ENCODE data around the gene RAB3A. TPM values are rescaled to one million over a fixed set of nuclear protein-coding genes. Genes with fewer than 3 reads are reported as not detected.

Gene RAB3A
- total RNA-seq, 1 experiment from 2014 or later: 4.0 TPM

DNA sequence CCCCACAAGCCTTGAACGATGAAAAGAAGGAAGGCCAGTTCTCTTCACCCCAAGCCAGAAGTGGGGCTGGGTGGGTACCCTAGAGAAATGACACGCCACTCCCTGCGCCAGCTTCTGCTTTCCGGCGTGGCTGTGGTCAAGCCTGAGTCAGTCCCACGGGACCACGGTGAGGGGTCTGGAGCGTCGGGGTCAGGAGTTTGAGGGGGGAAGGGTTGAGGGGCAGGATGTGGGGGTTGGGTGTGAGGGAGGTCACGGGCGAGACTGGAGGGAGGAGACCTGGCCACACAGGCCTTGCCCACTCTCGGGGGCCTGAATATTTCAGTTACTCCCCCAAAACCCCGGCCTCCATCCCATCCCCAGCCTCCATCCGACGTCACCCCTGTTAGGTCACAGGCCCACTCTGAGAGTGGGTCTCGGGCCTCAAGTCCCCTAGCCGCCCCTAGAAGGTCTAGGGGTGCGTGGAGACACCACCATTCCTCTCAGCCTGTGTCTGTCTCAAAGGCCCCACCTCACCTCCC, 30.7 kb downstream of the RAB3A start:
- no peaks in the 10 kb centered on the region for H3K79me2 ChIP-seq (ENCODE audit: low read depth)
- intact Hi-C loops (cut with micrococcal nuclease; ENCODE audit: unreplicated experiment): loop anchor here (5.0 kb wide), 1 partner anchor 166 kb away; the partner anchor contains the start of gene ARRDC2
- peaks cover 56% of the 10 kb centered on the region for H3F3A ChIP-seq (ENCODE audit: insufficient read depth, low read depth)
- H3K4me2 ChIP-seq: peak overlapping the region; percentile 90
- no peak for DNase-seq
- H3K4me3 ChIP-seq: peak overlapping the region; percentile 66; the same call in 1 of the 2 replicates
- peaks cover 15% of the 10 kb centered on the region for H3K4me1 ChIP-seq (replicated peaks; ENCODE audit: insufficient read depth)
- H3K9me2 ChIP-seq (ENCODE audit: insufficient read depth): no peaks in the 10 kb centered on the region
- no TSS peak for BruUV-seq (replicated peaks)
- TF ChIP-seq EZH2 (IDR thresholded peaks at IDR 0.05; ENCODE audit: low read depth): no peak
- TF ChIP-seq, protein P1, sequence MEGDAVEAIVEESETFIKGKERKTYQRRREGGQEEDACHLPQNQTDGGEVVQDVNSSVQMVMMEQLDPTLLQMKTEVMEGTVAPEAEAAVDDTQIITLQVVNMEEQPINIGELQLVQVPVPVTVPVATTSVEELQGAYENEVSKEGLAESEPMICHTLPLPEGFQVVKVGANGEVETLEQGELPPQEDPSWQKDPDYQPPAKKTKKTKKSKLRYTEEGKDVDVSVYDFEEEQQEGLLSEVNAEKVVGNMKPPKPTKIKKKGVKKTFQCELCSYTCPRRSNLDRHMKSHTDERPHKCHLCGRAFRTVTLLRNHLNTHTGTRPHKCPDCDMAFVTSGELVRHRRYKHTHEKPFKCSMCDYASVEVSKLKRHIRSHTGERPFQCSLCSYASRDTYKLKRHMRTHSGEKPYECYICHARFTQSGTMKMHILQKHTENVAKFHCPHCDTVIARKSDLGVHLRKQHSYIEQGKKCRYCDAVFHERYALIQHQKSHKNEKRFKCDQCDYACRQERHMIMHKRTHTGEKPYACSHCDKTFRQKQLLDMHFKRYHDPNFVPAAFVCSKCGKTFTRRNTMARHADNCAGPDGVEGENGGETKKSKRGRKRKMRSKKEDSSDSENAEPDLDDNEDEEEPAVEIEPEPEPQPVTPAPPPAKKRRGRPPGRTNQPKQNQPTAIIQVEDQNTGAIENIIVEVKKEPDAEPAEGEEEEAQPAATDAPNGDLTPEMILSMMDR (conservative IDR thresholded peaks at IDR 0.05): no peak
- H3K36me3 ChIP-seq (ENCODE audit: low read depth): no peaks in the 10 kb centered on the region
- H2AFZ ChIP-seq: peak overlapping the region; percentile 85; the same call in 1 of the 2 replicates
- no peaks in the 10 kb centered on the region for H3K9me3 ChIP-seq (ENCODE audit: insufficient read depth, low read depth)
- no peak overlapping the region for H3K27ac ChIP-seq
- CTCF ChIA-PET: no interaction called here
- POLR2A ChIA-PET (ENCODE audit: unreplicated experiment): no interaction called here
- no peaks in the 10 kb centered on the region for H4K20me1 ChIP-seq (ENCODE audit: insufficient read depth)
- H3K27me3 ChIP-seq (ENCODE audit: insufficient read depth, low read depth): no peaks in the 10 kb centered on the region

DNA sequence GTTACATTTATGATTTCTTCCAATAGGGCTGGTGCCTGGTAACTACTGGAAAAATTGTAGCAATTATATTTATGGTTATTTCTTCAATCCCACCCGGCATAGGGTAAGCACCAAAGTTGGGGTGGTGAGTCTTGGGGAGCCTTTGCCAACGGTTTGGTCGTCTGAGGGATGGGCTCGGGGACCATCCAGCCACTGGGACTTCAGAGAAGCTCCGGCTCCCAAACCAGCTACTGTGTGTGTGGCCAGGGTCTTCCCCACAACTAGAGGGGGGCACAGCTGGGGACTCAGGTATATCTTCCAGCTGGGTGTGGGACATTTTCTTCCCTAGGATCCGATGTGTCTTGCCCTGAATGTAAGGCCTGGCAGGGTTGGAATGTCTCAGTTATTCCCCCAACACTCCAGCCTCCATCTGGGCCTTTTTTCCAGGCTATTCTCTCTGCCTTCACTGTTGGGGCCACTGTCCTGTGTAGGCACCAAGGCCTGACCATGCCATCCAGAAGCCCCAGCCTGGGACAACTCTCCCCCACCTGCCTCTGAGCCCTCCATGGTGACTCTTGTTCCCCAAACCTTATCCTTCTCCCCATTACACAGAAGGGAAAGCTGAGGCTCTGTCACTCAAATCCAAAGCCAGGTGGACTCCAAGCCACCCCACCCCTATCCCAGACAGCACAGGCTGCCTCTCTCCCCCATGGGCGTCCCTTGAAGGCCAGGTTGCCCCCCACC, 31.4 kb downstream of the RAB3A start:
- H3K9me3 ChIP-seq (ENCODE audit: insufficient read depth, low read depth): no peaks in the 10 kb centered on the region
- peaks cover 6% of the 10 kb centered on the region; the same call in 1 of the 2 replicates for H4K20me1 ChIP-seq (ENCODE audit: insufficient read depth)
- peaks cover 61% of the 10 kb centered on the region for H3F3A ChIP-seq (ENCODE audit: insufficient read depth, low read depth)
- POLR2A ChIA-PET (ENCODE audit: unreplicated experiment): no interaction called here
- no TSS peak for BruUV-seq (replicated peaks)
- no peak overlapping the region for H3K4me2 ChIP-seq
- no peaks in the 10 kb centered on the region for H3K36me3 ChIP-seq (ENCODE audit: low read depth)
- intact Hi-C loops (cut with micrococcal nuclease; ENCODE audit: unreplicated experiment): loop anchor here (5.0 kb wide), 1 partner anchor 165 kb away; the partner anchor contains the start of gene ARRDC2
- CTCF ChIA-PET: interaction anchor here (1.0 kb wide), 1 partner anchor 11 kb away, joined by 3 read pairs; no protein-coding TSS in a partner anchor
- H3K9me2 ChIP-seq (ENCODE audit: insufficient read depth): no peaks in the 10 kb centered on the region
- peaks cover 15% of the 10 kb centered on the region for H3K4me1 ChIP-seq (replicated peaks; ENCODE audit: insufficient read depth)
- DNase-seq: no peak
- H2AFZ ChIP-seq: no peak overlapping the region
- H3K27ac ChIP-seq: no peak overlapping the region
- TF ChIP-seq EZH2 (IDR thresholded peaks at IDR 0.05; ENCODE audit: low read depth): no peak
- TF ChIP-seq, protein P1 (conservative IDR thresholded peaks at IDR 0.05): no peak
- no peaks in the 10 kb centered on the region for H3K27me3 ChIP-seq (ENCODE audit: insufficient read depth, low read depth)
- H3K4me3 ChIP-seq: no peak overlapping the region
- no peaks in the 10 kb centered on the region for H3K79me2 ChIP-seq (ENCODE audit: low read depth)

DNA sequence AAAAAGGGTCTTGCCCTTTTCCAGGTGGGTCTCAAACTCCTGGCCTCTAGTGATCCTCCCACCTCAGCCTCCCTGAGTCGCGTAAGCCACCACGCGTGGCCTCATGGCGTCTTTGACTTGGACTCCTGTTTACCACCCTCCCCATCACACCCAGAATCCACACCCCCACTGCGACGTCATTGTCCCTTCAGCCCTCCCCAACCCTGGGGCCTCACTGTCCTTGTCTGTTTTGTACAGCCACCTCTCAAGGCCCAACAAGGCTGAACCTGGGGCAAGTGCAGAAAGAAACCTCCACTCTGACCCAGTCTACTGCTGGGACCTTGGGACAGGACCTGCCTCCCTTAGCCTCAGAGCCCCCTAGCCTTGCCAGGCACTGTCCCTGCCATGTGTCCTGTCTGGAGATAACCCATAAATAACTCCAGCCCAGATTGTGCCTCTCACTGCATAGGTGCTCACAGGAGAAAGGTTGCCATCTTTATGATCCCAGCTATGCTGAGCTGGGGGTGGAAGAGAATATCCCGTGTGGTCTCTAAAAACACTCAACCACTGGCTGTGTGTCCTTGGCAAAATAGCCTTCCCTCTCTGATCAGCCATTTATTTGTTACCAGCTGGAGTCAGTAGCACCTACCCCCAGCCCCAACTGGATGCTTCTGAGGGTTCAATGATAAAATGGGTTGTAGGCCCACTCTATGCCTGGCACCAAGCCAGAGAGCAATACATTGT, 32.1 kb downstream of the RAB3A start:
- H3K79me2 ChIP-seq (ENCODE audit: low read depth): no peaks in the 10 kb centered on the region
- H3K9me3 ChIP-seq (ENCODE audit: insufficient read depth, low read depth): no peaks in the 10 kb centered on the region
- H3K4me2 ChIP-seq: no peak overlapping the region
- TF ChIP-seq EZH2 (IDR thresholded peaks at IDR 0.05; ENCODE audit: low read depth): no peak
- TF ChIP-seq, protein P1 (conservative IDR thresholded peaks at IDR 0.05): no peak
- no peak overlapping the region for H2AFZ ChIP-seq
- intact Hi-C loops (cut with micrococcal nuclease; ENCODE audit: unreplicated experiment): loop anchor here (5.0 kb wide), 1 partner anchor 164 kb away; the partner anchor contains the start of gene ARRDC2
- peaks cover 6% of the 10 kb centered on the region; the same call in 1 of the 2 replicates for H4K20me1 ChIP-seq (ENCODE audit: insufficient read depth)
- H3K9me2 ChIP-seq (ENCODE audit: insufficient read depth): no peaks in the 10 kb centered on the region
- no peaks in the 10 kb centered on the region for H3K27me3 ChIP-seq (ENCODE audit: insufficient read depth, low read depth)
- DNase-seq: no peak
- peaks cover 15% of the 10 kb centered on the region for H3K4me1 ChIP-seq (replicated peaks; ENCODE audit: insufficient read depth)
- peaks cover 68% of the 10 kb centered on the region for H3F3A ChIP-seq (ENCODE audit: insufficient read depth, low read depth)
- POLR2A ChIA-PET (ENCODE audit: unreplicated experiment): no interaction called here
- no peaks in the 10 kb centered on the region for H3K36me3 ChIP-seq (ENCODE audit: low read depth)
- no peak overlapping the region for H3K4me3 ChIP-seq
- H3K27ac ChIP-seq: no peak overlapping the region
- BruUV-seq (replicated peaks): no TSS peak
- CTCF ChIA-PET: interaction anchor here (0.7 to 1.0 kb wide), 2 partner anchors 10 to 29 kb away, joined by 3 to 12 read pairs; no protein-coding TSS in a partner anchor
